IMR-90 (cell line): ENCODE results near the gene HOXB6. TPM values are rescaled to one million over a fixed set of nuclear protein-coding genes. Genes with fewer than 3 reads are reported as not detected.

ENCODE experiments used
- ATAC-seq: fragments of 200-7000 bp; cut with Tn5 transposase; 2 replicates; pipeline ENCODE4 v1.9.1; 2020; ENCODE audit warnings: low read depth, mild to moderate bottlenecking, moderate library complexity
- BruUV-seq: library from RNA; stranded (reverse); fragments of 400-500 nt; replicated peaks from 2 replicates; lab custom pipeline; 2021; lab: Mats Ljungman, UMichigan
- CTCF ChIA-PET: fragments of 300-600 bp; formaldehyde crosslinking; extraction: SDS; loops from one replicate; lab custom pipeline; 2021; ENCODE audit warnings: antibody characterized with exemption; lab: Yijun Ruan, JAX
- POLR2A ChIA-PET: fragments of 300-600 bp; sonication (Branson Sonifier 250); formaldehyde crosslinking; loops from one replicate; lab custom pipeline; 2022; ENCODE audit warnings: antibody characterized with exemption; ENCODE audit not compliant: unreplicated experiment; lab: Charles Lee
- DNase-seq: peaks from one replicate; pipeline ENCODE4 v3.0.0; 2013
- H2AFZ ChIP-seq: replicated peaks from 2 replicates; pipeline ENCODE3; 2013; ENCODE audit warnings: low read length, mild to moderate bottlenecking; ENCODE audit not compliant: poor library complexity
- H2AK5ac ChIP-seq: 2 replicates; pipeline ENCODE4 v1.6.1; 2013; ENCODE audit warnings: low read depth, low read length, inconsistent platforms
- H2AK9ac ChIP-seq: replicated peaks from 2 replicates; pipeline ENCODE3; 2013; ENCODE audit warnings: mild to moderate bottlenecking, low read depth, low read length, moderate library complexity; ENCODE audit not compliant: poor library complexity
- H2BK120ac ChIP-seq: 2 replicates; pipeline ENCODE4 v1.6.1; 2013; ENCODE audit warnings: low read depth, low read length, inconsistent platforms
- H2BK15ac ChIP-seq: 3 replicates; pipeline ENCODE4 v1.6.1; 2013; ENCODE audit warnings: low read depth, low read length, inconsistent platforms
- H2BK20ac ChIP-seq: 2 replicates; pipeline ENCODE4 v1.6.1; 2013; ENCODE audit warnings: low read depth, mild to moderate bottlenecking, inconsistent platforms, low read length, moderate library complexity
- H2BK5ac ChIP-seq: 2 replicates; pipeline ENCODE4 v1.6.1; 2013; ENCODE audit warnings: mild to moderate bottlenecking, low read depth, low read length, inconsistent platforms; ENCODE audit not compliant: poor library complexity, severe bottlenecking
- H3K14ac ChIP-seq: replicated peaks from 2 replicates; pipeline ENCODE4 v1.6.1; 2013; ENCODE audit warnings: low read depth, low read length, inconsistent platforms
- H3K18ac ChIP-seq: 2 replicates; pipeline ENCODE4 v1.6.1; 2013; ENCODE audit warnings: low read depth, low read length, control low read depth
- H3K23ac ChIP-seq: 2 replicates; pipeline ENCODE4 v1.6.1; 2013; ENCODE audit warnings: low read depth, low read length, inconsistent platforms
- H3K27ac ChIP-seq: 2 replicates; pipeline ENCODE4 v1.5.1; 2013; ENCODE audit warnings: mild to moderate bottlenecking, control low read depth, low read length; ENCODE audit not compliant: insufficient read depth
- H3K27me3 ChIP-seq: 2 replicates; pipeline ENCODE4 v1.6.1; 2013; ENCODE audit warnings: low read length; ENCODE audit not compliant: control insufficient read depth, insufficient read depth
- H3K36me3 ChIP-seq: 2 replicates; pipeline ENCODE4 v1.6.1; 2013; ENCODE audit warnings: low read length, mixed read lengths; ENCODE audit not compliant: control insufficient read depth, insufficient read depth
- H3K4ac ChIP-seq: 2 replicates; pipeline ENCODE4 v1.6.1; 2013; ENCODE audit warnings: low read depth, low read length, inconsistent platforms
- H3K4me1 ChIP-seq: 2 replicates; pipeline ENCODE4 v1.6.1; 2013; ENCODE audit warnings: low read length, mixed read lengths; ENCODE audit not compliant: control insufficient read depth, insufficient read depth
- H3K4me2 ChIP-seq: 2 replicates; pipeline ENCODE4 v1.6.1; 2013; ENCODE audit warnings: low read depth, mild to moderate bottlenecking, control low read depth, low read length, moderate library complexity
- H3K4me3 ChIP-seq: 2 replicates; pipeline ENCODE4 v1.5.1; 2013; ENCODE audit warnings: low read depth, mild to moderate bottlenecking, control low read depth, low read length, moderate library complexity; ENCODE audit not compliant: insufficient read depth
- H3K56ac ChIP-seq: 2 replicates; pipeline ENCODE4 v1.6.1; 2013; ENCODE audit warnings: low read length, inconsistent platforms; ENCODE audit not compliant: insufficient read depth; ENCODE audit errors: extremely low read depth
- H3K79me1 ChIP-seq, 2 experiments: 2 replicates each; pipeline ENCODE4 v1.6.1; 2013; ENCODE audit warnings: low read length in 2 of 2, inconsistent platforms in 1 of 2, low read depth in 1 of 2
- H3K9ac ChIP-seq: 2 replicates; pipeline ENCODE4 v1.6.1; 2013; ENCODE audit warnings: low read depth, low read length, control low read depth
- H3K9me1 ChIP-seq: 2 replicates; pipeline ENCODE4 v1.6.1; 2013; ENCODE audit warnings: low read length, inconsistent platforms; ENCODE audit not compliant: insufficient read depth
- H3K9me3 ChIP-seq: 2 replicates; pipeline ENCODE4 v1.6.1; 2013; ENCODE audit warnings: low read length; ENCODE audit not compliant: control insufficient read depth, insufficient read depth
- H4K20me1 ChIP-seq: 2 replicates; pipeline ENCODE4 v1.6.1; 2013; ENCODE audit warnings: low read length, inconsistent platforms; ENCODE audit not compliant: insufficient read depth
- H4K5ac ChIP-seq: 2 replicates; pipeline ENCODE4 v1.6.1; 2013; ENCODE audit warnings: mild to moderate bottlenecking, low read depth, low read length, control low read depth
- H4K8ac ChIP-seq, 2 experiments: 2 replicates each; pipeline ENCODE4 v1.6.1; 2013; ENCODE audit warnings: low read depth in 2 of 2, low read length in 2 of 2, control low read depth in 1 of 2, inconsistent platforms in 1 of 2
- H4K91ac ChIP-seq: 2 replicates; pipeline ENCODE4 v1.6.1; 2013; ENCODE audit warnings: low read depth, low read length, inconsistent platforms; ENCODE audit not compliant: insufficient read depth
- BHLHE40 ChIP-seq: fragments of 150-350 bp; IDR thresholded peaks from 2 replicates; pipeline ENCODE4 v1.6.1; 2016; ENCODE audit warnings: mild to moderate bottlenecking, low read depth, low read length
- CHD1 ChIP-seq: IDR thresholded peaks from 2 replicates; pipeline ENCODE4 v1.6.1; 2012; ENCODE audit warnings: low read depth, low read length, improper control_type of control experiment
- CTCF ChIP-seq: conservative IDR thresholded peaks from 2 replicates; pipeline ENCODE4 v1.5.1; 2012; ENCODE audit warnings: mild to moderate bottlenecking, low read depth, low read length, improper control_type of control experiment
- ELK1 ChIP-seq: fragments of 150-350 bp; IDR thresholded peaks from 2 replicates; pipeline ENCODE4 v1.6.1; 2016; ENCODE audit warnings: low read depth, mild to moderate bottlenecking, low read length, moderate library complexity, borderline replicate concordance
- FOS ChIP-seq: fragments of 150-350 bp; IDR thresholded peaks from 2 replicates; pipeline ENCODE4 v1.6.1; 2016; ENCODE audit warnings: low read depth, low read length
- MAFK ChIP-seq: IDR thresholded peaks from 2 replicates; pipeline ENCODE4 v1.6.1; 2012; ENCODE audit warnings: low read depth, low read length, improper control_type of control experiment
- MAZ ChIP-seq: IDR thresholded peaks from 2 replicates; pipeline ENCODE4 v1.6.1; 2012; ENCODE audit warnings: low read depth, mild to moderate bottlenecking, low read length, improper control_type of control experiment, moderate library complexity, borderline replicate concordance
- MXI1 ChIP-seq: IDR thresholded peaks from 2 replicates; pipeline ENCODE4 v1.6.1; 2012; ENCODE audit warnings: low read depth, mild to moderate bottlenecking, low read length, moderate library complexity, borderline replicate concordance
- NFE2L2 ChIP-seq: fragments of 150-350 bp; IDR thresholded peaks from 2 replicates; pipeline ENCODE4 v1.6.1; 2016; ENCODE audit warnings: low read depth, mild to moderate bottlenecking, low read length
- POLR2A ChIP-seq: IDR thresholded peaks from 2 replicates; pipeline ENCODE4 v1.6.1; 2012; ENCODE audit warnings: mild to moderate bottlenecking, low read depth, low read length
- RAD21 ChIP-seq: IDR thresholded peaks from 2 replicates; pipeline ENCODE4 v1.6.1; 2012; ENCODE audit warnings: low read length, improper control_type of control experiment
- RCOR1 ChIP-seq: IDR thresholded peaks from 2 replicates; pipeline ENCODE4 v1.6.1; 2012; ENCODE audit warnings: mild to moderate bottlenecking, low read length, improper control_type of control experiment; ENCODE audit not compliant: insufficient replicate concordance
- RFX5 ChIP-seq: IDR thresholded peaks from 2 replicates; pipeline ENCODE4 v1.8.0; 2012; ENCODE audit warnings: low read depth, mild to moderate bottlenecking, low read length, moderate library complexity
- SMC3 ChIP-seq: fragments of 150-350 bp; IDR thresholded peaks from 2 replicates; pipeline ENCODE4 v1.6.1; 2016; ENCODE audit warnings: low read depth, mild to moderate bottlenecking, antibody characterized with exemption, low read length, moderate library complexity
- USF2 ChIP-seq: fragments of 150-350 bp; IDR thresholded peaks from 2 replicates; pipeline ENCODE4 v1.6.1; 2017; ENCODE audit warnings: mild to moderate bottlenecking, antibody characterized with exemption, low read length, low read depth
- WGBS, 2 experiments: methylation state at CpG; one replicate each; pipeline versions ENCODE4 v1.1.5 to v1.1.7; 2013; ENCODE audit warnings: missing lambda C conversion rate in 2 of 2; ENCODE audit not compliant: insufficient read length in 1 of 2; ENCODE audit errors: extremely low coverage in 2 of 2; 5-methylcytosine and 5-hydroxymethylcytosine counted together
- dilution Hi-C: fragments of 300-500 bp; cut with HindIII; formaldehyde crosslinking; loops from one replicate; pipeline ENCODE4 v1.14.3; 2018; ENCODE audit warnings: low sequenced_read_pairs; ENCODE audit not compliant: unreplicated experiment
- in situ Hi-C: fragments of 300-500 bp; cut with MboI; formaldehyde crosslinking; loops from 3 replicates; pipeline ENCODE4 v1.14.3; 2019; ENCODE audit warnings: low sequenced_read_pairs, inconsistent platforms, mixed read lengths
- intact Hi-C: fragments of 100-400 bp; cut with micrococcal nuclease; formaldehyde crosslinking; loops from 2 replicates; pipeline ENCODE4 v1.10.0; 2022
- polyA plus RNA-seq, 3 experiments: library from polyadenylated mRNA; depleted of rRNA; stranded (reverse); fragments of >200 nt; gene quantifications; 2 replicates each; pipeline ENCODE4 v1.2.3, GENCODE V29; 2012; ENCODE audit warnings: low replicate concordance in 1 of 3
- total RNA-seq: library from RNA; depleted of rRNA; stranded (reverse); fragments of >200 nt; gene quantifications from 2 replicates; pipeline ENCODE4 v1.2.3, GENCODE V29; 2012

Gene HOXB6
- total and polyA plus RNA-seq, 2 of the 4 experiments (the other 2 are of a cell fraction), result 11.1 to 42.2 TPM

GRCh38 chr17:48577330-48577945 is 27.3 kb downstream of the HOXB6 start:
- CTCF ChIA-PET, result interaction anchor here (0.7 kb wide), 1 partner anchor 120 kb away, joined by 3 read pairs; no protein-coding TSS in a partner anchor
- peak overlapping the region; percentile 68 for H4K5ac ChIP-seq
- peak overlapping the region; percentile 69 for H3K4me3 ChIP-seq
- ATAC-seq (peak; percentile 18), DNase-seq (peak; percentile 84)
- peak overlapping the region; percentile 98 for H3K23ac ChIP-seq
- in situ Hi-C loops, result no loop called here
- no peaks in the 10 kb centered on the region for H3K9me3 ChIP-seq
- peak overlapping the region; percentile 98 for H3K27ac ChIP-seq
- peak overlapping the region; percentile 58 for H3K18ac ChIP-seq
- H4K20me1 ChIP-seq, result peaks cover 5% of the 10 kb centered on the region
- peak overlapping the region; percentile 97 for H3K14ac ChIP-seq
- peak overlapping the region; percentile 90 for H2AK9ac ChIP-seq
- peak overlapping the region; percentile 47; the same call in 1 of the 3 replicates for H2BK15ac ChIP-seq
- H4K8ac ChIP-seq, result peak overlapping the region; percentile 87 to 93
- peaks cover 41% of the 10 kb centered on the region for H3K36me3 ChIP-seq
- H4K91ac ChIP-seq, result peak overlapping the region; percentile 93
- intact Hi-C loops, result no loop called here
- peak overlapping the region; percentile 77 for H2AK5ac ChIP-seq
- peak overlapping the region; percentile 91 for H3K56ac ChIP-seq
- H3K27me3 ChIP-seq, result no peaks in the 10 kb centered on the region
- H3K4me2 ChIP-seq, result peak overlapping the region; percentile 92
- no TSS peak for BruUV-seq
- WGBS, 2 experiments, result no CpG with 5 or more reads among the region's 19 CpGs
- POLR2A ChIA-PET, result interaction anchor here (0.5 to 1.7 kb wide), 5 partner anchors 10 to 42 kb away, joined by 3 to 7 read pairs (median 4); no protein-coding TSS in a partner anchor
- no peaks in the 10 kb centered on the region for H3K79me1 ChIP-seq
- dilution Hi-C loops, result no loop called here
- H3K4ac ChIP-seq, result peak overlapping the region; percentile 93
- peak overlapping the region; percentile 11 for H2AFZ ChIP-seq
- H2BK20ac ChIP-seq, result peak overlapping the region; percentile 38; the same call in 1 of the 2 replicates
- peak overlapping the region; percentile 99 for H2BK5ac ChIP-seq
- H2BK120ac ChIP-seq, result peak overlapping the region; percentile 84
- H3K4me1 ChIP-seq, result peaks cover 12% of the 10 kb centered on the region
- H3K9ac ChIP-seq, result peak overlapping the region; percentile 97
- no peaks in the 10 kb centered on the region for H3K9me1 ChIP-seq
- TF ChIP-seq MAZ (0 out of 2 replicates have a peak, but pooled peaks have one; percentile 15), CHD1 (no peak), USF2 (no peak), RFX5 (no peak), BHLHE40 (peak; percentile 57), MAFK (no peak), MXI1 (no peak), SMC3 (no peak), ELK1 (no peak), RAD21 (no peak), FOS (no peak), POLR2A (peak; percentile 71), RCOR1 (no peak), NFE2L2 (no peak), CTCF (no peak)
